Epithelial cell of esophagus (primary cell): ENCODE results near the gene NEK4.

Experiments
- DNase-seq: peaks from one replicate; pipeline ENCODE4 v3.0.0; 2010; ENCODE audit warnings: low read depth
- H3K4me3 ChIP-seq: 2 replicates; pipeline ENCODE4 v1.5.1; 2011; ENCODE audit warnings: mild to moderate bottlenecking, low read length, control low read depth
- TF ChIP-seq, protein P1 (sequence below): IDR thresholded peaks from 2 replicates; pipeline ENCODE4 v1.5.1; 2011; ENCODE audit warnings: low read depth, mild to moderate bottlenecking, low read length, control low read depth, inconsistent platforms; ENCODE audit not compliant: insufficient read depth; ENCODE audit errors: missing control alignments

Gene NEK4

DNA sequence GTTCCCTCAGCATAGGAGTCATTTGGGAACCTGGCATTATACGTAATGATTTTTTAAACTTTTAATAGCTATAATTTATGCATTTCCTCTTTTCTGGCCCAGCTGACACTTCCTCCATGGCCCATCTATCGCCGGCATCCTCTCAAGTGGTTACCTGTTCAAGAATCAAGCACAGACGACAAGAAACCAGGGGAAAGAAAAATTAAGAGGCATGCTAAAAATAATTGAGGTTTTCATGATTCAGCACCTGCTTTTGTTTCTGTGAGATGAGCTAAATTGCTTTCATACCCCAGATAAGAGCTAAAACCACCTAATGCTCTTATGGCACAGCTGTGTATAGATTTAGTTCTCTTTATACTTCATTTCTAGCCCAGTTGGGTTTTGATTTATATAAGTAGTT, 63.2 kb downstream of the NEK4 start:
- TF ChIP-seq, protein P1, sequence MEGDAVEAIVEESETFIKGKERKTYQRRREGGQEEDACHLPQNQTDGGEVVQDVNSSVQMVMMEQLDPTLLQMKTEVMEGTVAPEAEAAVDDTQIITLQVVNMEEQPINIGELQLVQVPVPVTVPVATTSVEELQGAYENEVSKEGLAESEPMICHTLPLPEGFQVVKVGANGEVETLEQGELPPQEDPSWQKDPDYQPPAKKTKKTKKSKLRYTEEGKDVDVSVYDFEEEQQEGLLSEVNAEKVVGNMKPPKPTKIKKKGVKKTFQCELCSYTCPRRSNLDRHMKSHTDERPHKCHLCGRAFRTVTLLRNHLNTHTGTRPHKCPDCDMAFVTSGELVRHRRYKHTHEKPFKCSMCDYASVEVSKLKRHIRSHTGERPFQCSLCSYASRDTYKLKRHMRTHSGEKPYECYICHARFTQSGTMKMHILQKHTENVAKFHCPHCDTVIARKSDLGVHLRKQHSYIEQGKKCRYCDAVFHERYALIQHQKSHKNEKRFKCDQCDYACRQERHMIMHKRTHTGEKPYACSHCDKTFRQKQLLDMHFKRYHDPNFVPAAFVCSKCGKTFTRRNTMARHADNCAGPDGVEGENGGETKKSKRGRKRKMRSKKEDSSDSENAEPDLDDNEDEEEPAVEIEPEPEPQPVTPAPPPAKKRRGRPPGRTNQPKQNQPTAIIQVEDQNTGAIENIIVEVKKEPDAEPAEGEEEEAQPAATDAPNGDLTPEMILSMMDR: no peak
- no peak overlapping the region for H3K4me3 ChIP-seq
- DNase-seq: no peak

DNA sequence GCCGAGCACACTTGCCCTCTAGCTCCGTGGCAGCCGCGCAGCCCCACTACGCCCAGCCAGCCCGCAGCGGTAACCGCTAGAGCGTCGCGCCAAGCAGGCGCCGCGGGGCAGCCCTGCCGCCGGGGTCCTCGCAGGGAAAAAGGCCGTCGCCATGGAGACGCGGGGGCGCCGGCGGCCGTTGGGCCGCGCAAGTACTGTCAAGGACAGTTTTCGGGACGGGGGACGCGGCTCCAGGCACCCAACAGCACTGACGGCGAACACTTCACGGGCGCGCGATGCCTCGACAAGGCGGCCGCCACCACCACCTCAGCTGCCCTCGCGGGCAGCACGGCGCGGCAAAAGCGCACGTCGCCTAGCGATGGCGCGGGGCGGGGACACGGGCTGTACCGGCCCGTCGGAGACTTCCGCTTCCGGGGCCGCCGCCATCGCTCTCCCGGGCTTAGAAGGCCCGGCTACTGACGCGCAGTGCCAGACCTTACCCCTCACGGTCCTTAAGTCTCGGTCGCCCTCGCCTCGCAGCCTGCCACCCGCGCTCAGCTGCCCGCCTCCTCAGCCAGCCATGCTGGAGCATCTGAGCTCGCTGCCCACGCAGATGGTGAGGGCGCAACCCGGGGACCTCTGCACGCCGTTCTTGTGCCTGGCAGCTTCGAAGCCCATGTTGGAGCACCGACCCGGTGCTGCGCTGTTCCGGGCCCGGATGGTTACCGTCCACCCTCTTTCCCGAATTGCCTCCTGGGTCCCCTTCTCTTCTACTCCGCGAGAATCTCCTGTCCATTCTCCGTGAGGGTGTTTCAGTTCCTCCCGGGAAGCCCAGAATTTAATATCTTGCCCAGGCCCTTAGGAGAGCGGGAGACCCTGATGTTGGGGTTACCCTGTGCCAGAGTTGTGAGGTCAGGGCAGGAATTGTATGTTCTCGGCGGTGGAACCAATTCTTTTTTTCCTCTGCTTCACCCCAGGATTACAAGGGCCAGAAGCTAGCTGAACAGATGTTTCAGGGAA, 64.8 kb downstream of the NEK4 start, which contains the start of the genes GLT8D1 and SPCS1:
Gene GLT8D1, minus strand, starts transcription at position 104 of the 999 bp plus-strand sequence. CDS start 5,331 bp downstream, outside the sequence.
Gene SPCS1, plus strand, starts transcription at position 419 of the 999 bp plus-strand sequence. Its CDS starts 141 bp downstream, at position 560.
- DNase-seq: peak; percentile 91
- TF ChIP-seq, protein P1: no peak
- H3K4me3 ChIP-seq: peak within 1 kb of the TSS; percentile 98

DNA sequence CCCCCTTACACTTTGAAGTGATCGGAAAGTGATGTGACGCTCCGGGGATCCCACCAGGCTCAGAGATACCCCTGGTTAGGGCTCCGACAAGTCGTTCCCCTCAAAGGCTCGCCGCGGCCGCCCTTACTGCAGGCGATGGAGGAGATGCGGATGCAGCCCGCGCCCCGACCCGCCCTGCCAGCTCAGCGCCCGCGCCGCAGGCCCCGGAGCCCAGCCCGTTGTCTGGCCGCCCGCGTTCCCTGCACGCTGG, 65.4 kb downstream of the NEK4 start:
- no peak for DNase-seq
- TF ChIP-seq, protein P1: no peak
- H3K4me3 ChIP-seq: peak overlapping the region; percentile 98

DNA sequence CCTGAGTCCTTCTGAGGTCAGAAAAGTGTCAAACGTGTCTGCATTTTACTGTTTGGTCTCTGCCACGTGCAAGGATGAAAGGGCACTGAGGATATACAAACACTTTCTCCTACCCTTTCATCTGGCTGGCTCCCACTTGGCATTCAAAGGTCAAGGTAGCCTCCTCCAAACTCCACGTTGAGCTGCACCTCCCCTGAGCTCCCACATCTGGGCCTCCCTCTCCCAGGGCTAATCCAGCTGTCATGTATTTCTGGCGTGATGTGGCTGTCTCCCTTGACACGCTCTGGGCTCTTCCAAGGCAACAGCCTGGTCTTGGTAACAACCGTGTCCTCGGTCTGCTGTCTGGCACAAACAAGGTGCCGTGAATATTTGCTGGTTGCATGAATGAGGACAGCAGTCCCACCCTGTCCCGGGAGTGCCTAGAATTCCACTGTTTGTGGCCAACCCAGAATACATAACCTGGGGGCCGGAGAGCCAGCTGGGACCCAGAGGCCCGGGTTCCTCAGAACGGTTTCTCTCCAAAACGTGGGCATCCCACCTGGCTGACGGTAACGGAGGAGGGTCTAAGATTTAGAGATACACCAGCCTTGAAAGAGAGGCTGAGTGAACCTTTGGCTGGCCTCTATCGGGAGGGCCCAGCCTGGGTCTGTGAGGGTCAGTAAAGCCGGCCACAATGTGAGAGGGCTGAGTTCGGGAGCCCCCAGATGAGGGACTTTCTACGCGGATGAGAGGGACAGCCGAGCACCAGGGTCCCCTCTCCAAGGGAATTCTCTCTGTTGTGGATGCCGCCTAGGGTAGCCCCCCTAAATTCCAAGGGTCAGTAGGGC, 65.9 kb downstream of the NEK4 start:
- H3K4me3 ChIP-seq: peak overlapping the region; percentile 98
- peak; percentile 28 for DNase-seq
- TF ChIP-seq, protein P1: no peak

DNA sequence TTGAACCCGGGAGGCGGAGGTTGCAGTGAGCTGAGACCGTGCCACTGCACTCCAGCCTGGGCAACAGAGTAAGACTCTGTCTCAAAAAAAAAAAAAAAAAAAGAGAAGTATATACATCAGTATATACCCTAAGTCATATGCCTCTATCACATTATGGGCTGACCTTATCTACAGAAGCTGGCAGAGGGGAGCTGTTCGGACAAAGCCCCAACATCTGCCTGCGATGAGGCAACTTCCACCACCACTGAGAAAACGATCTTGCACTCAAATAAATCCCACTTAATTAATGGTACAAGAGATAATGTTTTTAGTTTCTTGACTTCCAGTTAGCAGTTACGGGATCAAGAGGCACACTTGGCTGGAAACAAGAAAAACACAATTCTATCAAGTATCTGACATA, 67.4 kb downstream of the NEK4 start:
- no peak for DNase-seq
- H3K4me3 ChIP-seq: no peak overlapping the region
- TF ChIP-seq, protein P1: no peak

DNA sequence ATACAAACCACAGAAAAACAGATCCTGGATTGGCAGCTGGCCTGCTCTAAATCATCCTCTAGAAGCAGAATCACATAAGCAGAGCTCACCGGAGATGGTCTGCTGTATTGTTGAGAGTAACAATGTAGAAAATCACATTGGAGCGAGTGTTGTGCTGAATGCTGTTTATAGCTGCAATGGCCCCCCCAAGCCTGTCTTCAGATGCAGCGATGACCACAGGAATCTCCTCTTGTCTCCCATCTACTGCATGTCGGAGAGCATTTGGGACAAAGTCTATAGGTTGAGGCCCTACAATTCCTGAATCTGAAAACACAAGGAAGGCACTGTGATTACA, 73.1 kb downstream of the NEK4 start:
- no peak overlapping the region for H3K4me3 ChIP-seq
- TF ChIP-seq, protein P1: no peak
- no peak for DNase-seq
